PC-9 (cell line): ENCODE measurements around the gene DUSP10. TPM values are rescaled to one million over a fixed set of nuclear protein-coding genes. Genes with fewer than 3 reads are reported as not detected.

Source experiments
- BruUV-seq: library from RNA; stranded (reverse); fragments of 400-500 nt; replicated peaks from 2 replicates; lab custom pipeline; 2021; lab: Mats Ljungman, UMichigan
- CTCF ChIA-PET: fragments of 300-600 bp; sonication (Branson Sonifier 250); formaldehyde crosslinking; loops from one replicate; lab custom pipeline; 2022; ENCODE audit warnings: antibody characterized with exemption; lab: Charles Lee
- POLR2A ChIA-PET: fragments of 300-600 bp; sonication (Branson Sonifier 250); formaldehyde crosslinking; loops from one replicate; lab custom pipeline; 2022; ENCODE audit warnings: antibody characterized with exemption; ENCODE audit not compliant: unreplicated experiment; lab: Charles Lee
- DNase-seq, 2 experiments: peaks; one replicate each; pipeline versions ENCODE4 v3.0.0 to v3.0.0-alpha.2; 2015 to 2022; ENCODE audit warnings: mixed read lengths in 1 of 2
- H2AFZ ChIP-seq: fragments of 200-600 bp; sonication (generic); 2 replicates; pipeline ENCODE4 v1.8.1; 2017; ENCODE audit warnings: antibody characterized with exemption
- H3F3A ChIP-seq: fragments of 200-600 bp; sonication (generic); 2 replicates; pipeline ENCODE4 v1.8.1; 2017; ENCODE audit warnings: antibody characterized with exemption, mild to moderate bottlenecking, low read depth; ENCODE audit not compliant: insufficient read depth
- H3K27ac ChIP-seq: fragments of 200-600 bp; sonication (generic); 2 replicates; pipeline ENCODE4 v1.6.1; 2016; ENCODE audit warnings: mixed run types
- H3K27me3 ChIP-seq: fragments of 200-600 bp; sonication (generic); 2 replicates; pipeline ENCODE4 v1.6.1; 2016; ENCODE audit warnings: low read depth, mixed run types; ENCODE audit not compliant: insufficient read depth
- H3K36me3 ChIP-seq: fragments of 200-600 bp; sonication (generic); 2 replicates; pipeline ENCODE4 v1.6.1; 2016; ENCODE audit warnings: low read depth, mixed run types
- H3K4me1 ChIP-seq: fragments of 200-600 bp; sonication (generic); replicated peaks from 2 replicates; pipeline ENCODE4 v1.6.1; 2016; ENCODE audit warnings: mixed run types; ENCODE audit not compliant: insufficient read depth
- H3K4me2 ChIP-seq: fragments of 200-600 bp; sonication (generic); 2 replicates; pipeline ENCODE4 v1.6.1; 2017; ENCODE audit warnings: mixed run types
- H3K4me3 ChIP-seq: fragments of 200-600 bp; sonication (generic); 2 replicates; pipeline ENCODE4 v1.6.1; 2016; ENCODE audit warnings: mixed run types
- H3K79me2 ChIP-seq: fragments of 200-600 bp; sonication (generic); 2 replicates; pipeline ENCODE4 v1.6.1; 2017; ENCODE audit warnings: low read depth, mixed run types
- H3K9me2 ChIP-seq: fragments of 200-600 bp; sonication (generic); 2 replicates; pipeline ENCODE4 v1.8.1; 2017; ENCODE audit warnings: mild to moderate bottlenecking; ENCODE audit not compliant: insufficient read depth
- H3K9me3 ChIP-seq: fragments of 200-600 bp; sonication (generic); 2 replicates; pipeline ENCODE4 v1.8.1; 2016; ENCODE audit warnings: low read depth; ENCODE audit not compliant: insufficient read depth
- H4K20me1 ChIP-seq: fragments of 200-600 bp; sonication (generic); 2 replicates; pipeline ENCODE4 v1.8.1; 2017; ENCODE audit not compliant: insufficient read depth
- CTCF ChIP-seq: fragments of 200-600 bp; sonication (generic); conservative IDR thresholded peaks from 2 replicates; pipeline ENCODE4 v1.6.1; 2017; ENCODE audit warnings: mixed run types, antibody characterized with exemption, mild to moderate bottlenecking, moderate library complexity
- EZH2 ChIP-seq: fragments of 200-600 bp; sonication (generic); IDR thresholded peaks from 2 replicates; pipeline ENCODE4 v1.8.0; 2017; ENCODE audit warnings: antibody characterized with exemption, low read depth
- intact Hi-C: fragments of 100-400 bp; cut with micrococcal nuclease; formaldehyde crosslinking; loops from one replicate; pipeline ENCODE4 v1.10.0; 2022; ENCODE audit not compliant: unreplicated experiment
- total RNA-seq: library from RNA; stranded (reverse); gene quantifications from 2 replicates; pipeline ENCODE4 v1.2.3, GENCODE V29; 2021

Gene DUSP10
- total RNA-seq, 1 experiment from 2014 or later: 7.0 TPM

GRCh38 chr1:221725735-221726672 lies 15.9 kb downstream of the DUSP10 start:
- BruUV-seq: no TSS peak
- POLR2A ChIA-PET: interaction anchor here (0.5 kb wide), 1 partner anchor 16 kb away, joined by 4 read pairs; the partner anchor contains the start of gene DUSP10
- H3K79me2 ChIP-seq: peaks cover 8% of the 10 kb centered on the region; the same call in 1 of the 2 replicates

GRCh38 chr1:221724931-221725605 lies 16.8 kb downstream of the DUSP10 start:
- no peak overlapping the region for H3K4me2 ChIP-seq

More at GRCh38 chr1:221725735-221726672, 15.9 kb downstream of the DUSP10 start:
- Histone ChIP-seq H3K4me1 (no peaks in the 10 kb centered on the region), H3F3A (no peaks in the 10 kb centered on the region), H3K36me3 (peaks cover 32% of the 10 kb centered on the region), H4K20me1 (no peaks in the 10 kb centered on the region; the same call in 1 of the 2 replicates), H3K9me3 (peaks cover 20% of the 10 kb centered on the region; the same call in 1 of the 2 replicates), H3K9me2 (no peaks in the 10 kb centered on the region), H2AFZ (no peak overlapping the region), H3K4me2 (no peak overlapping the region), H3K27me3 (no peaks in the 10 kb centered on the region), H3K27ac (no peak overlapping the region), H3K4me3 (no peak overlapping the region)
- intact Hi-C loops: no loop called here
- TF ChIP-seq CTCF (no peak), EZH2 (no peak)
- no peak for DNase-seq
- CTCF ChIA-PET: interaction anchor here (0.5 kb wide), 1 partner anchor 1289 kb away, joined by 4 read pairs; no protein-coding TSS in a partner anchor

More at GRCh38 chr1:221724931-221725605, 16.8 kb downstream of the DUSP10 start:
- no peak for DNase-seq
- no peaks in the 10 kb centered on the region for H3K27me3 ChIP-seq
- H3K27ac ChIP-seq: no peak overlapping the region
- H3K79me2 ChIP-seq: peaks cover 8% of the 10 kb centered on the region; the same call in 1 of the 2 replicates
- H2AFZ ChIP-seq: no peak overlapping the region
- H3K36me3 ChIP-seq: peaks cover 35% of the 10 kb centered on the region
- ChIA-PET CTCF (interaction anchor here (0.5 kb wide), 2 partner anchors 435 to 1290 kb away, joined by 3 to 4 read pairs; no protein-coding TSS in a partner anchor), POLR2A (interaction anchor here (0.5 kb wide), 1 partner anchor 17 kb away, joined by 4 read pairs; the partner anchor contains the start of gene DUSP10)
- no peaks in the 10 kb centered on the region for H3F3A ChIP-seq
- H3K4me1 ChIP-seq: 0 out of 2 replicates have a peak, but pooled peaks cover 4% of the 10 kb centered on the region
- TF ChIP-seq EZH2 (no peak), CTCF (no peak)
- peaks cover 20% of the 10 kb centered on the region; the same call in 1 of the 2 replicates for H3K9me3 ChIP-seq
- no peak overlapping the region for H3K4me3 ChIP-seq
- intact Hi-C loops: no loop called here
- no peaks in the 10 kb centered on the region for H3K9me2 ChIP-seq
- BruUV-seq: no TSS peak
- no peaks in the 10 kb centered on the region for H4K20me1 ChIP-seq
